ENCODE results near the gene IMMP2L.

The IMMP2L gene

GRCh38 chr7:111180338-111180737 lies 382.0 kb downstream of the IMMP2L start:
- Histone ChIP-seq H3K4me1 (ENCODE audit: control insufficient read depth, insufficient read depth, low read length) (no peaks in the 10 kb centered on the region), H3K36me3 (ENCODE audit: control insufficient read depth, insufficient read depth, low read length) (no peaks in the 10 kb centered on the region), H3K27me3 (ENCODE audit: control insufficient read depth, insufficient read depth, low read length) (no peaks in the 10 kb centered on the region), H3K9ac (ENCODE audit: low read depth, low read length) (no peak overlapping the region), H3K9me3 (ENCODE audit: control insufficient read depth, insufficient read depth, low read length) (no peaks in the 10 kb centered on the region), H3K4me3 (ENCODE audit: low read depth, low read length) (no peak overlapping the region)

- no peak overlapping the region for H3K4me3 ChIP-seq (ENCODE audit: low read depth, low read length)
- no peaks in the 10 kb centered on the region for H3K4me1 ChIP-seq (ENCODE audit: control insufficient read depth, insufficient read depth, low read length)
These were observed 386.3 kb downstream of the IMMP2L start for GRCh38 chr7:111175908-111176441.

GRCh38 chr7:111174510-111174909 lies 387.8 kb downstream of the IMMP2L start:
- no peak overlapping the region for H3K4me3 ChIP-seq (ENCODE audit: low read depth, low read length)
- no peaks in the 10 kb centered on the region for H3K9me3 ChIP-seq (ENCODE audit: control insufficient read depth, insufficient read depth, low read length)
- no peaks in the 10 kb centered on the region for H3K27me3 ChIP-seq (ENCODE audit: control insufficient read depth, insufficient read depth, low read length)
- no peaks in the 10 kb centered on the region for H3K36me3 ChIP-seq (ENCODE audit: control insufficient read depth, insufficient read depth, low read length)
- H3K4me1 ChIP-seq (ENCODE audit: control insufficient read depth, insufficient read depth, low read length) = no peaks in the 10 kb centered on the region
- H3K9ac ChIP-seq (ENCODE audit: low read depth, low read length) = no peak overlapping the region

More at GRCh38 chr7:111175908-111176441, 386.3 kb downstream of the IMMP2L start:
- Histone ChIP-seq H3K27me3 (ENCODE audit: control insufficient read depth, insufficient read depth, low read length) (no peaks in the 10 kb centered on the region), H3K9me3 (ENCODE audit: control insufficient read depth, insufficient read depth, low read length) (no peaks in the 10 kb centered on the region), H3K36me3 (ENCODE audit: control insufficient read depth, insufficient read depth, low read length) (no peaks in the 10 kb centered on the region), H3K9ac (ENCODE audit: low read depth, low read length) (no peak overlapping the region)

- no peaks in the 10 kb centered on the region for H3K9me3 ChIP-seq (ENCODE audit: control insufficient read depth, insufficient read depth, low read length)
- H3K27me3 ChIP-seq (ENCODE audit: control insufficient read depth, insufficient read depth, low read length) = no peaks in the 10 kb centered on the region
- H3K36me3 ChIP-seq (ENCODE audit: control insufficient read depth, insufficient read depth, low read length) = no peaks in the 10 kb centered on the region
- no peaks in the 10 kb centered on the region for H3K4me1 ChIP-seq (ENCODE audit: control insufficient read depth, insufficient read depth, low read length)
- no peak overlapping the region for H3K4me3 ChIP-seq (ENCODE audit: low read depth, low read length)
- no peak overlapping the region for H3K9ac ChIP-seq (ENCODE audit: low read depth, low read length)
These were observed 388.3 kb downstream of the IMMP2L start for GRCh38 chr7:111173990-111174389.

GRCh38 chr7:111173528-111173927 lies 388.8 kb downstream of the IMMP2L start:
- no peaks in the 10 kb centered on the region for H3K27me3 ChIP-seq (ENCODE audit: control insufficient read depth, insufficient read depth, low read length)
- no peaks in the 10 kb centered on the region for H3K36me3 ChIP-seq (ENCODE audit: control insufficient read depth, insufficient read depth, low read length)
- no peak overlapping the region for H3K4me3 ChIP-seq (ENCODE audit: low read depth, low read length)
- no peaks in the 10 kb centered on the region for H3K4me1 ChIP-seq (ENCODE audit: control insufficient read depth, insufficient read depth, low read length)
- H3K9ac ChIP-seq (ENCODE audit: low read depth, low read length) = no peak overlapping the region
- H3K9me3 ChIP-seq (ENCODE audit: control insufficient read depth, insufficient read depth, low read length) = no peaks in the 10 kb centered on the region

GRCh38 chr7:111172564-111173257 lies 389.6 kb downstream of the IMMP2L start:
- H3K4me3 ChIP-seq (ENCODE audit: low read depth, low read length) = no peak overlapping the region
- H3K9me3 ChIP-seq (ENCODE audit: control insufficient read depth, insufficient read depth, low read length) = no peaks in the 10 kb centered on the region
- no peaks in the 10 kb centered on the region for H3K4me1 ChIP-seq (ENCODE audit: control insufficient read depth, insufficient read depth, low read length)
- H3K9ac ChIP-seq (ENCODE audit: low read depth, low read length) = no peak overlapping the region
- H3K36me3 ChIP-seq (ENCODE audit: control insufficient read depth, insufficient read depth, low read length) = no peaks in the 10 kb centered on the region
- H3K27me3 ChIP-seq (ENCODE audit: control insufficient read depth, insufficient read depth, low read length) = no peaks in the 10 kb centered on the region

- H3K27me3 ChIP-seq (ENCODE audit: control insufficient read depth, insufficient read depth, low read length) = no peaks in the 10 kb centered on the region
- H3K9ac ChIP-seq (ENCODE audit: low read depth, low read length) = no peak overlapping the region
- no peaks in the 10 kb centered on the region for H3K4me1 ChIP-seq (ENCODE audit: control insufficient read depth, insufficient read depth, low read length)
- no peaks in the 10 kb centered on the region for H3K9me3 ChIP-seq (ENCODE audit: control insufficient read depth, insufficient read depth, low read length)
- no peaks in the 10 kb centered on the region for H3K36me3 ChIP-seq (ENCODE audit: control insufficient read depth, insufficient read depth, low read length)
- H3K4me3 ChIP-seq (ENCODE audit: low read depth, low read length) = no peak overlapping the region
These were observed 394.1 kb downstream of the IMMP2L start for GRCh38 chr7:111168182-111168581.

- H3K9me3 ChIP-seq (ENCODE audit: control insufficient read depth, insufficient read depth, low read length) = no peaks in the 10 kb centered on the region
- H3K27me3 ChIP-seq (ENCODE audit: control insufficient read depth, insufficient read depth, low read length) = no peaks in the 10 kb centered on the region
- H3K9ac ChIP-seq (ENCODE audit: low read depth, low read length) = no peak overlapping the region
- H3K36me3 ChIP-seq (ENCODE audit: control insufficient read depth, insufficient read depth, low read length) = no peaks in the 10 kb centered on the region
- H3K4me1 ChIP-seq (ENCODE audit: control insufficient read depth, insufficient read depth, low read length) = no peaks in the 10 kb centered on the region
- no peak overlapping the region for H3K4me3 ChIP-seq (ENCODE audit: low read depth, low read length)
These were observed 397.9 kb downstream of the IMMP2L start for GRCh38 chr7:111164442-111164841.

GRCh38 chr7:111162692-111163091 lies 399.6 kb downstream of the IMMP2L start:
- H3K36me3 ChIP-seq (ENCODE audit: control insufficient read depth, insufficient read depth, low read length) = no peaks in the 10 kb centered on the region
- no peaks in the 10 kb centered on the region for H3K9me3 ChIP-seq (ENCODE audit: control insufficient read depth, insufficient read depth, low read length)
- H3K4me3 ChIP-seq (ENCODE audit: low read depth, low read length) = no peak overlapping the region
- H3K9ac ChIP-seq (ENCODE audit: low read depth, low read length) = no peak overlapping the region
- no peaks in the 10 kb centered on the region for H3K4me1 ChIP-seq (ENCODE audit: control insufficient read depth, insufficient read depth, low read length)
- H3K27me3 ChIP-seq (ENCODE audit: control insufficient read depth, insufficient read depth, low read length) = no peaks in the 10 kb centered on the region

- no peaks in the 10 kb centered on the region for H3K36me3 ChIP-seq (ENCODE audit: control insufficient read depth, insufficient read depth, low read length)
- no peak overlapping the region for H3K4me3 ChIP-seq (ENCODE audit: low read depth, low read length)
- no peaks in the 10 kb centered on the region for H3K9me3 ChIP-seq (ENCODE audit: control insufficient read depth, insufficient read depth, low read length)
- H3K9ac ChIP-seq (ENCODE audit: low read depth, low read length) = no peak overlapping the region
- no peaks in the 10 kb centered on the region for H3K4me1 ChIP-seq (ENCODE audit: control insufficient read depth, insufficient read depth, low read length)
- H3K27me3 ChIP-seq (ENCODE audit: control insufficient read depth, insufficient read depth, low read length) = no peaks in the 10 kb centered on the region
These were observed 402.0 kb downstream of the IMMP2L start for GRCh38 chr7:111160297-111160696.

- Histone ChIP-seq H3K9ac (ENCODE audit: low read depth, low read length) (no peak overlapping the region), H3K4me1 (ENCODE audit: control insufficient read depth, insufficient read depth, low read length) (no peaks in the 10 kb centered on the region), H3K9me3 (ENCODE audit: control insufficient read depth, insufficient read depth, low read length) (no peaks in the 10 kb centered on the region), H3K27me3 (ENCODE audit: control insufficient read depth, insufficient read depth, low read length) (no peaks in the 10 kb centered on the region), H3K36me3 (ENCODE audit: control insufficient read depth, insufficient read depth, low read length) (no peaks in the 10 kb centered on the region), H3K4me3 (ENCODE audit: low read depth, low read length) (no peak overlapping the region)
These were observed 402.9 kb downstream of the IMMP2L start for GRCh38 chr7:111159426-111159825.

- no peaks in the 10 kb centered on the region for H3K4me1 ChIP-seq (ENCODE audit: control insufficient read depth, insufficient read depth, low read length)
These were observed 411.6 kb downstream of the IMMP2L start for GRCh38 chr7:111150709-111151108.

More at GRCh38 chr7:111150709-111151108, 411.6 kb downstream of the IMMP2L start:
- H3K27me3 ChIP-seq (ENCODE audit: control insufficient read depth, insufficient read depth, low read length) = no peaks in the 10 kb centered on the region
- no peaks in the 10 kb centered on the region for H3K9me3 ChIP-seq (ENCODE audit: control insufficient read depth, insufficient read depth, low read length)
- no peak overlapping the region for H3K9ac ChIP-seq (ENCODE audit: low read depth, low read length)
- H3K36me3 ChIP-seq (ENCODE audit: control insufficient read depth, insufficient read depth, low read length) = no peaks in the 10 kb centered on the region
- no peak overlapping the region for H3K4me3 ChIP-seq (ENCODE audit: low read depth, low read length)
